NB4 (cell line): ENCODE results near the gene MPPED1.

Source experiments
- DNase-seq: peaks from one replicate; pipeline ENCODE4 v3.0.0; 2010; ENCODE audit warnings: low read depth
- H3K4me3 ChIP-seq: one replicate; pipeline ENCODE4 v1.5.1; 2011; ENCODE audit warnings: mild to moderate bottlenecking, low read depth, low read length, moderate library complexity
- CTCF ChIP-seq: IDR thresholded peaks from one replicate; pipeline ENCODE4 v1.5.1; 2012; ENCODE audit warnings: low read depth, low read length
- MAX ChIP-seq: IDR thresholded peaks from 2 replicates; pipeline ENCODE4 v1.6.1; 2011; ENCODE audit warnings: low read depth, low read length
- MYC ChIP-seq: IDR thresholded peaks from 2 replicates; pipeline ENCODE4 v1.6.1; 2011; ENCODE audit warnings: low read depth, low read length
- POLR2A ChIP-seq: IDR thresholded peaks from 2 replicates; pipeline ENCODE4 v1.6.1; 2011; ENCODE audit warnings: mild to moderate bottlenecking; ENCODE audit not compliant: insufficient read length; ENCODE audit errors: extremely low read depth

MPPED1 gene

GRCh38 chr22:43510281-43511070, 98.7 kb downstream of the MPPED1 start:
- DNase-seq = no peak
- no peak overlapping the region for H3K4me3 ChIP-seq
- no peak for TF ChIP-seq MYC

GRCh38 chr22:43511276-43511910, 99.6 kb downstream of the MPPED1 start:
- no peak for TF ChIP-seq POLR2A
- no peak for TF ChIP-seq CTCF
- TF ChIP-seq MYC = no peak
- no peak for TF ChIP-seq MAX
- no peak overlapping the region for H3K4me3 ChIP-seq
- DNase-seq = no peak

- H3K4me3 ChIP-seq = no peak overlapping the region
- DNase-seq = no peak
- no peak for TF ChIP-seq MAX
- no peak for TF ChIP-seq CTCF
- no peak for TF ChIP-seq MYC
- no peak for TF ChIP-seq POLR2A
These were observed 100.5 kb downstream of the MPPED1 start for GRCh38 chr22:43512279-43512678.

- TF ChIP-seq MYC = no peak
- TF ChIP-seq POLR2A = no peak
- no peak for TF ChIP-seq MAX
- TF ChIP-seq CTCF = no peak
- no peak overlapping the region for H3K4me3 ChIP-seq
- DNase-seq = no peak
These were observed 102.8 kb downstream of the MPPED1 start for GRCh38 chr22:43514476-43515157.

- DNase-seq = no peak
- H3K4me3 ChIP-seq = no peak overlapping the region
- TF ChIP-seq POLR2A (no peak), MYC (no peak), MAX (no peak)
These were observed 103.6 kb downstream of the MPPED1 start for GRCh38 chr22:43515411-43515810.

- no peak for TF ChIP-seq MYC
- no peak for TF ChIP-seq MAX
- no peak for TF ChIP-seq CTCF
- no peak for TF ChIP-seq POLR2A
- DNase-seq = no peak
- no peak overlapping the region for H3K4me3 ChIP-seq
These were observed 104.1 kb downstream of the MPPED1 start for GRCh38 chr22:43515902-43516301.
